Measurements from ENCODE around the gene IL1RAPL1.

- TF ChIP-seq POLR2A (IDR thresholded peaks at IDR 0.05) (no peak), CTCF (IDR thresholded peaks at IDR 0.05) (no peak), POLR2AphosphoS5 (IDR thresholded peaks at IDR 0.05) (no peak)
Measured at GRCh38 chrX:29143356-29143755, 556.1 kb downstream of the IL1RAPL1 start.

Data from breast epithelium (tissue), 3 donors.